ENCODE measurements around the gene SNX27. TPM values are rescaled to one million over a fixed set of nuclear protein-coding genes. Genes with fewer than 3 reads are reported as not detected.
A peak's percentile ranks its signal among the peaks of the same experiment; 100 is the strongest.

The SNX27 gene
- total RNA-seq, 1 donor from 2014 or later: 40.7 TPM

- no peak for TF ChIP-seq CTCF (conservative IDR thresholded peaks at IDR 0.05)
- Mint-ChIP-seq H3K4me3 (no peak overlapping the region), H3K4me1 (ENCODE audit: unreplicated experiment) (peaks cover 32% of the 10 kb centered on the region), H3K36me3 (peaks cover 4% of the 10 kb centered on the region), H3K27me3 (no peaks in the 10 kb centered on the region), H3K27ac (peak overlapping the region; percentile 5), H3K9me3 (no peaks in the 10 kb centered on the region)
- no peak for DNase-seq (ENCODE audit: extremely low spot score, unreplicated experiment)
These were observed 7.7 kb downstream of the SNX27 start for GRCh38 chr1:151619489-151620093.

GRCh38 chr1:151620286-151620685 is 8.4 kb downstream of the SNX27 start:
- no peak overlapping the region for H3K4me3 Mint-ChIP-seq
- peaks cover 3% of the 10 kb centered on the region for H3K36me3 Mint-ChIP-seq
- H3K27me3 Mint-ChIP-seq: no peaks in the 10 kb centered on the region
- TF ChIP-seq CTCF (conservative IDR thresholded peaks at IDR 0.05): no peak
- no peak for DNase-seq (ENCODE audit: extremely low spot score, unreplicated experiment)
- H3K27ac Mint-ChIP-seq: no peak overlapping the region
- H3K4me1 Mint-ChIP-seq (ENCODE audit: unreplicated experiment): peaks cover 32% of the 10 kb centered on the region
- H3K9me3 Mint-ChIP-seq: no peaks in the 10 kb centered on the region

- Mint-ChIP-seq H3K36me3 (no peaks in the 10 kb centered on the region), H3K9me3 (no peaks in the 10 kb centered on the region), H3K4me1 (ENCODE audit: unreplicated experiment) (peaks cover 28% of the 10 kb centered on the region), H3K27ac (peak overlapping the region; percentile 54), H3K4me3 (no peak overlapping the region), H3K27me3 (no peaks in the 10 kb centered on the region)
- no peak for DNase-seq (ENCODE audit: extremely low spot score, unreplicated experiment)
- no peak for TF ChIP-seq CTCF (conservative IDR thresholded peaks at IDR 0.05)
These were observed 9.5 kb downstream of the SNX27 start for GRCh38 chr1:151621351-151621750.

GRCh38 chr1:151624783-151625182 is 12.9 kb downstream of the SNX27 start:
- TF ChIP-seq CTCF (conservative IDR thresholded peaks at IDR 0.05): no peak
- no peak overlapping the region for H3K27ac Mint-ChIP-seq
- peaks cover 3% of the 10 kb centered on the region for H3K36me3 Mint-ChIP-seq

GRCh38 chr1:151626740-151627334 is 15.0 kb downstream of the SNX27 start:
- Mint-ChIP-seq H3K27me3 (no peaks in the 10 kb centered on the region), H3K36me3 (peaks cover 4% of the 10 kb centered on the region), H3K9me3 (no peaks in the 10 kb centered on the region), H3K4me1 (ENCODE audit: unreplicated experiment) (peaks cover 2% of the 10 kb centered on the region), H3K27ac (no peak overlapping the region), H3K4me3 (no peak overlapping the region)
- TF ChIP-seq CTCF (conservative IDR thresholded peaks at IDR 0.05): no peak
- no peak for DNase-seq (ENCODE audit: extremely low spot score, unreplicated experiment)

More at GRCh38 chr1:151624783-151625182, 12.9 kb downstream of the SNX27 start:
- peaks cover 14% of the 10 kb centered on the region for H3K4me1 Mint-ChIP-seq (ENCODE audit: unreplicated experiment)
- H3K4me3 Mint-ChIP-seq: no peak overlapping the region
- H3K27me3 Mint-ChIP-seq: no peaks in the 10 kb centered on the region
- no peak for DNase-seq (ENCODE audit: extremely low spot score, unreplicated experiment)
- H3K9me3 Mint-ChIP-seq: no peaks in the 10 kb centered on the region

All from type B pancreatic cell (in vitro differentiated cells).